HEK293 (cell line): ENCODE results near the gene CFAP97.

Experiments used
- CTCF ChIA-PET: fragments of 350-600 bp; formaldehyde crosslinking; extraction: SDS; loops from one replicate; lab custom pipeline; 2021; ENCODE audit warnings: antibody characterized with exemption; lab: Yijun Ruan, JAX
- POLR2A ChIA-PET: fragments of 300-600 bp; formaldehyde crosslinking; extraction: SDS; loops from one replicate; lab custom pipeline; 2020; ENCODE audit warnings: antibody characterized with exemption, inconsistent platforms; lab: Yijun Ruan, JAX
- H3K27ac ChIP-seq: fragments of 200-500 bp; sonication (Bioruptor generic); 2 replicates; pipeline ENCODE4 v1.5.1; 2014; ENCODE audit warnings: low read depth, low read length, control low read depth, inconsistent platforms; ENCODE audit errors: extremely low read depth
- H3K36me3 ChIP-seq, 2 experiments: fragments of 200-500 bp in 1 of 2; sonication (Bioruptor generic) in 1 of 2; 1 replicate in 1 of 2; 2 replicates in 1 of 2; pipeline ENCODE4 v1.5.1; 2014 to 2017; ENCODE audit warnings: inconsistent platforms in 2 of 2, low read length in 2 of 2; ENCODE audit not compliant: control insufficient read depth in 2 of 2, insufficient read depth in 1 of 2
- H3K4me1 ChIP-seq: fragments of 200-500 bp; sonication (Bioruptor generic); 2 replicates; pipeline ENCODE4 v1.5.1; 2014; ENCODE audit warnings: mild to moderate bottlenecking, low read length, inconsistent platforms; ENCODE audit not compliant: control insufficient read depth, insufficient read depth
- H3K4me3 ChIP-seq: 2 replicates; pipeline ENCODE4 v1.5.1; 2011; ENCODE audit warnings: low read depth, mild to moderate bottlenecking, control low read depth, low read length, moderate library complexity
- H3K9me3 ChIP-seq: fragments of 200-500 bp; sonication (Bioruptor generic); 2 replicates; pipeline ENCODE4 v1.5.1; 2014; ENCODE audit warnings: low read depth, low read length, inconsistent platforms; ENCODE audit not compliant: control insufficient read depth, insufficient read depth
- CTCF ChIP-seq: fragments of 450-650 bp; formaldehyde crosslinking; IDR thresholded peaks from 2 replicates; pipeline ENCODE4 v1.5.1; 2016; ENCODE audit warnings: missing biosample characterization, missing genetic modification characterization
- PATZ1 ChIP-seq: fragments of 450-650 bp; formaldehyde crosslinking; IDR thresholded peaks from 2 replicates; pipeline ENCODE4 v1.5.1; 2016; ENCODE audit warnings: missing biosample characterization, missing genetic modification characterization
- PRDM10 ChIP-seq: fragments of 450-650 bp; formaldehyde crosslinking; IDR thresholded peaks from 2 replicates; pipeline ENCODE4 v1.5.1; 2016; ENCODE audit warnings: missing biosample characterization, missing genetic modification characterization
- TCF7L2 ChIP-seq: IDR thresholded peaks from 2 replicates; pipeline ENCODE4 v1.6.1; 2011; ENCODE audit warnings: low read depth, mild to moderate bottlenecking, inconsistent platforms, low read length, moderate library complexity, borderline replicate concordance
- YY1 ChIP-seq: fragments of 450-650 bp; formaldehyde crosslinking; IDR thresholded peaks from 2 replicates; pipeline ENCODE4 v1.5.1; 2018; ENCODE audit warnings: missing biosample characterization, missing genetic modification characterization
- ZBTB26 ChIP-seq: fragments of 450-650 bp; formaldehyde crosslinking; optimal IDR thresholded peaks from 2 replicates; pipeline ENCODE3; 2016; ENCODE audit warnings: missing biosample characterization, mild to moderate bottlenecking, missing genetic modification characterization
- ZFP37 ChIP-seq: fragments of 450-650 bp; formaldehyde crosslinking; IDR thresholded peaks from 2 replicates; pipeline ENCODE4 v1.5.1; 2016; ENCODE audit warnings: missing biosample characterization, missing genetic modification characterization
- ZNF202 ChIP-seq: fragments of 450-650 bp; formaldehyde crosslinking; IDR thresholded peaks from 2 replicates; pipeline ENCODE4 v1.5.1; 2016; ENCODE audit warnings: missing biosample characterization, missing genetic modification characterization, borderline replicate concordance
- ZNF214 ChIP-seq: fragments of 450-650 bp; formaldehyde crosslinking; IDR thresholded peaks from 2 replicates; pipeline ENCODE4 v1.5.1; 2017; ENCODE audit warnings: missing biosample characterization, mild to moderate bottlenecking, missing genetic modification characterization, borderline replicate concordance
- ZNF223 ChIP-seq: fragments of 450-650 bp; formaldehyde crosslinking; IDR thresholded peaks from 2 replicates; pipeline ENCODE4 v1.5.1; 2016; ENCODE audit warnings: missing biosample characterization, missing genetic modification characterization
- ZNF280C ChIP-seq: fragments of 450-650 bp; formaldehyde crosslinking; IDR thresholded peaks from 2 replicates; pipeline ENCODE4 v1.5.1; 2016; ENCODE audit warnings: missing biosample characterization, missing genetic modification characterization
- ZNF341 ChIP-seq: fragments of 450-650 bp; formaldehyde crosslinking; IDR thresholded peaks from 2 replicates; pipeline ENCODE4; 2016; ENCODE audit warnings: low read depth, missing biosample characterization, missing genetic modification characterization
- ZNF404 ChIP-seq: fragments of 450-650 bp; formaldehyde crosslinking; IDR thresholded peaks from 2 replicates; pipeline ENCODE4 v1.5.1; 2017; ENCODE audit warnings: missing biosample characterization, missing genetic modification characterization
- ZNF48 ChIP-seq: fragments of 450-650 bp; formaldehyde crosslinking; IDR thresholded peaks from 2 replicates; pipeline ENCODE4 v1.5.1; 2016; ENCODE audit warnings: missing biosample characterization, missing genetic modification characterization
- ZNF510 ChIP-seq: fragments of 450-650 bp; formaldehyde crosslinking; IDR thresholded peaks from 2 replicates; pipeline ENCODE4 v1.5.1; 2018; ENCODE audit warnings: mild to moderate bottlenecking, missing genetic modification characterization, missing biosample characterization; ENCODE audit not compliant: insufficient replicate concordance
- ZNF513 ChIP-seq: fragments of 450-650 bp; IDR thresholded peaks from 2 replicates; pipeline ENCODE4 v1.5.1; 2018; ENCODE audit warnings: missing biosample characterization, missing genetic modification characterization
- ZNF548 ChIP-seq: fragments of 450-650 bp; formaldehyde crosslinking; IDR thresholded peaks from 2 replicates; pipeline ENCODE4 v1.5.1; 2016; ENCODE audit warnings: missing biosample characterization, missing genetic modification characterization
- ZNF571 ChIP-seq: fragments of 450-650 bp; formaldehyde crosslinking; IDR thresholded peaks from 2 replicates; pipeline ENCODE4 v1.5.0; 2017; ENCODE audit warnings: missing biosample characterization, missing genetic modification characterization
- ZNF639 ChIP-seq: fragments of 450-650 bp; formaldehyde crosslinking; IDR thresholded peaks from 2 replicates; pipeline ENCODE4 v1.5.1; 2016; ENCODE audit warnings: missing biosample characterization, missing genetic modification characterization
- ZNF707 ChIP-seq: fragments of 450-650 bp; formaldehyde crosslinking; IDR thresholded peaks from 2 replicates; pipeline ENCODE4 v1.5.1; 2016; ENCODE audit warnings: missing biosample characterization, missing genetic modification characterization
- ZNF747 ChIP-seq: fragments of 450-650 bp; formaldehyde crosslinking; IDR thresholded peaks from 2 replicates; pipeline ENCODE4 v1.5.1; 2016; ENCODE audit warnings: missing biosample characterization, missing genetic modification characterization
- ZNF791 ChIP-seq: fragments of 450-650 bp; formaldehyde crosslinking; IDR thresholded peaks from 2 replicates; pipeline ENCODE4 v1.5.1; 2016; ENCODE audit warnings: missing biosample characterization, missing genetic modification characterization

CFAP97 gene

GRCh38 chr4:185139736-185140135, 64.1 kb downstream of the CFAP97 start:
- H3K4me1 ChIP-seq: no peaks in the 10 kb centered on the region
- ChIA-PET CTCF (interaction anchor here (0.6 to 2.1 kb wide), 4 partner anchors 44 to 929 kb away, joined by 3 to 6 read pairs (median 4); partner anchors contain the start of gene TLR3), POLR2A (no interaction called here)
- H3K9me3 ChIP-seq: no peaks in the 10 kb centered on the region
- H3K36me3 ChIP-seq: peaks cover 0 to 2% of the 10 kb centered on the region in 2 experiments; a peak in 1 of 3 replicates
- H3K4me3 ChIP-seq: no peak overlapping the region
- TF ChIP-seq ZNF280C (tag by site-specific recombination): no peak
- no peak for TF ChIP-seq ZNF404 (tag by site-specific recombination)
- TF ChIP-seq ZNF214: no peak
- no peak for TF ChIP-seq ZNF571
- TF ChIP-seq PRDM10 (tag by site-specific recombination): no peak
- no peak for TF ChIP-seq ZNF791
- TF ChIP-seq ZNF341 (tag by site-specific recombination): no peak
- TF ChIP-seq YY1: no peak
- TF ChIP-seq ZNF202 (tag by site-specific recombination): no peak
- TF ChIP-seq ZNF639 (tag by site-specific recombination): no peak
- no peak for TF ChIP-seq PATZ1
- no peak for TF ChIP-seq ZNF747
- TF ChIP-seq ZNF707 (tag by site-specific recombination): no peak
- TF ChIP-seq ZNF548: no peak
- no peak for TF ChIP-seq ZNF223
- H3K27ac ChIP-seq: no peak overlapping the region

GRCh38 chr4:185138161-185138560, 65.6 kb downstream of the CFAP97 start:
- Histone ChIP-seq H3K9me3 (no peaks in the 10 kb centered on the region), H3K36me3 (no peaks in the 10 kb centered on the region), H3K27ac (no peak overlapping the region), H3K4me1 (no peaks in the 10 kb centered on the region), H3K4me3 (no peak overlapping the region)
- POLR2A ChIA-PET: no interaction called here
- CTCF ChIA-PET: interaction anchor here (0.5 kb wide), 1 partner anchor 967 kb away, joined by 3 read pairs; no protein-coding TSS in a partner anchor
- TF ChIP-seq ZNF510 (tag by site-specific recombination) (no peak), ZNF404 (tag by site-specific recombination) (no peak), CTCF (tag by site-specific recombination) (no peak), ZFP37 (tag by site-specific recombination) (no peak), ZNF791 (no peak), ZBTB26 (tag by site-specific recombination) (no peak), ZNF48 (tag by site-specific recombination) (no peak), ZNF513 (no peak), TCF7L2 (no peak)
